Gastroesophageal sphincter (tissue), 4 donors: ENCODE measurements around the gene DENND5B. TPM values are rescaled to one million over a fixed set of nuclear protein-coding genes. Genes with fewer than 3 reads are reported as not detected.
"Not testable (repeated sequence)": the region's sequence is repeated elsewhere in the genome, so short reads cannot be mapped to it uniquely, and the experiment has no call there.

ENCODE experiments used
- ATAC-seq: fragments of 150-250 bp; one replicate; pipeline ENCODE4 v1.9.1; 2016; ENCODE audit warnings: mild to moderate bottlenecking, moderate library complexity
- H3K27ac ChIP-seq, 4 donors: fragments of 200-600 bp; sonication (generic) in 3 of 4; 1 replicate in 3 of 4; 2 replicates in 1 of 4; pipeline ENCODE4 v1.5.1; 2016 to 2019
- H3K27me3 ChIP-seq: fragments of 200-600 bp; sonication (generic); one replicate; pipeline ENCODE4 v1.5.1; 2019
- H3K36me3 ChIP-seq, 2 donors: fragments of 200-600 bp; sonication (generic); one replicate each; pipeline ENCODE4 v1.5.1; 2019; ENCODE audit warnings: control low read depth in 1 of 2
- H3K4me1 ChIP-seq, 3 donors: fragments of 200-600 bp; sonication (generic); 1 replicate in 2 of 3; 2 replicates in 1 of 3; pipeline ENCODE4 v1.5.1; 2016 to 2019; ENCODE audit warnings: control low read depth in 2 of 3
- H3K4me3 ChIP-seq, 2 donors: fragments of 200-600 bp; sonication (generic); one replicate each; pipeline ENCODE4 v1.5.1; 2019; ENCODE audit warnings: mild to moderate bottlenecking in 1 of 2, moderate library complexity in 1 of 2
- H3K9me3 ChIP-seq, 3 donors: fragments of 200-600 bp; sonication (generic); one replicate each; pipeline ENCODE4 v1.5.1; 2017 to 2019; ENCODE audit warnings: control low read depth in 2 of 3
- CTCF ChIP-seq, 4 experiments: fragments of 200-600 bp in 2 of 4; fragments of 450-650 bp in 2 of 4; sonication (generic) in 1 of 4; IDR thresholded peaks; one replicate each; pipeline ENCODE4 v1.5.1; 2017 to 2019; ENCODE audit warnings: antibody characterized with exemption in 4 of 4, mild to moderate bottlenecking in 2 of 4, moderate library complexity in 2 of 4
- EP300 ChIP-seq: sonication (generic); formaldehyde crosslinking; IDR thresholded peaks from one replicate; pipeline ENCODE4 v1.6.1; 2017; ENCODE audit warnings: antibody characterized with exemption, mild to moderate bottlenecking
- POLR2A ChIP-seq, 2 donors: fragments of 450-650 bp; IDR thresholded peaks; one replicate each; pipeline ENCODE4 v1.6.1; 2017; ENCODE audit warnings: antibody characterized with exemption in 2 of 2, mild to moderate bottlenecking in 2 of 2, moderate library complexity in 1 of 2
- POLR2AphosphoS5 ChIP-seq: sonication (generic); formaldehyde crosslinking; IDR thresholded peaks from one replicate; pipeline ENCODE4 v1.6.1; 2017; ENCODE audit warnings: antibody characterized with exemption
- WGBS, 2 donors: methylation state at CpG; one replicate each; pipeline ENCODE4 v1.1.5; 2018; ENCODE audit warnings: low coverage in 1 of 2; 5-methylcytosine and 5-hydroxymethylcytosine counted together
- total RNA-seq, 4 donors: library from RNA; depleted of rRNA; stranded (reverse); fragments of >200 nt; gene quantifications; one replicate each; pipeline ENCODE4 v1.1.0, GENCODE V29; 2016

Gene DENND5B
- total RNA-seq, 4 donors from 2014 or later, result 14.7 to 40.8 (median 17.7) TPM

GRCh38 chr12:31390991-31391390 lies 199.9 kb downstream of the DENND5B start:
- Histone ChIP-seq H3K36me3 (peaks cover 0 to 83% of the 10 kb centered on the region in 2 donors), H3K4me1 (no peaks in the 10 kb centered on the region), H3K27ac (no peak overlapping the region), H3K9me3 (no peaks in the 10 kb centered on the region), H3K4me3 (no peak overlapping the region), H3K27me3 (no peaks in the 10 kb centered on the region)
- WGBS, 2 donors, result 71 to 80% methylated on average over 2 of the region's 2 CpGs
- TF ChIP-seq POLR2AphosphoS5 (no peak), EP300 (no peak), CTCF (IDR thresholded peaks at IDR 0.05) (no peak), POLR2A (IDR thresholded peaks at IDR 0.05) (no peak)
- ATAC-seq, result no peak

DNA sequence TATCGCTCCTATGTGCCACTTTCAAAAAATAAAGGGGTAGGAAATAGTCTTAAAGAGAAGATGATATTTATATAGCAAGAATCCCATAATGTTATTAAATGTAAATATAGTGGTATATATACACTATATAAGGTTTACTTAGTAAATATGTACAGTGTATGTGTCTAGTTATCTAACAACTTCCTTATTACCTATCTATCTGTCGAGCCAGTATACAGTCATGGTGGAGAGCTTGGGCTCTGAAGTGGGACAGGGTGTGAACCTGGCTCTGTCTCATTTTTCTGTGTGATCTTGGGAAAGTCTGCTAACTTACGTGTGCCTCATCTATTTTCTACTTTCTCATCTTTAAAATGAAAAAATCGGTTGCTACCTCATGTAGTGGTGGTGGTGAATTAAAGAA lies 202.2 kb downstream of the DENND5B start:
- Histone ChIP-seq H3K4me3 (no peak overlapping the region), H3K27me3 (no peaks in the 10 kb centered on the region), H3K4me1 (no peaks in the 10 kb centered on the region), H3K9me3 (no peaks in the 10 kb centered on the region), H3K36me3 (peaks cover 0 to 87% of the 10 kb centered on the region in 2 donors), H3K27ac (no peak overlapping the region)
- 90 to 91% methylated on average over 4 of the region's 4 CpGs for WGBS, 2 donors
- no peak for TF ChIP-seq POLR2AphosphoS5
- no peak for TF ChIP-seq POLR2A (IDR thresholded peaks at IDR 0.05)
- no peak for ATAC-seq

DNA sequence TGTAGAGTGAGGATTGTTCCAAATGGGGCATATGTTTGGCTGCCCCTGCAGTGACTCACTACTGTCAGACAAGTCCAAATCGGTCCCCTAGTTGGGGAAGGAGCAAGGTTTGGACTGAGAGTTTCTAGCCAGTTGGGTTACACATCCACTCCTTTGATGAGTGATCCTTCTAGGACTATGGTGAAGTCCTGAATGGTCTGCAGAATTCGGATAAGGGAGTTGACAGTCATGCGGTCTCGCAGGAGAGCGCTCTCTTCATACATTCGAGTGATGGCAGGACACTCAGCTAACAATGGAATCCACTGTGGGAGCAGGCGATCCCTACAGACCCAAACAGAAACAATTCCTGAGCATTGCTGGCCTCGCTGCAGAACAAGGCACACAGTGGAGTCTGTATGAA lies 203.5 kb downstream of the DENND5B start:
- Histone ChIP-seq H3K27me3 (no peaks in the 10 kb centered on the region), H3K27ac (no peak overlapping the region), H3K4me1 (no peaks in the 10 kb centered on the region), H3K36me3 (peaks cover 0 to 75% of the 10 kb centered on the region in 2 donors), H3K4me3 (no peak overlapping the region), H3K9me3 (no peaks in the 10 kb centered on the region)
- TF ChIP-seq CTCF (IDR thresholded peaks at IDR 0.05), result no peak
- TF ChIP-seq POLR2AphosphoS5, result no peak
- TF ChIP-seq POLR2A (IDR thresholded peaks at IDR 0.05), result no peak
- TF ChIP-seq EP300, result no peak
- no peak for ATAC-seq
- WGBS, 2 donors, result 60 to 76% methylated on average over 2 to 7 of the region's 8 CpGs

DNA sequence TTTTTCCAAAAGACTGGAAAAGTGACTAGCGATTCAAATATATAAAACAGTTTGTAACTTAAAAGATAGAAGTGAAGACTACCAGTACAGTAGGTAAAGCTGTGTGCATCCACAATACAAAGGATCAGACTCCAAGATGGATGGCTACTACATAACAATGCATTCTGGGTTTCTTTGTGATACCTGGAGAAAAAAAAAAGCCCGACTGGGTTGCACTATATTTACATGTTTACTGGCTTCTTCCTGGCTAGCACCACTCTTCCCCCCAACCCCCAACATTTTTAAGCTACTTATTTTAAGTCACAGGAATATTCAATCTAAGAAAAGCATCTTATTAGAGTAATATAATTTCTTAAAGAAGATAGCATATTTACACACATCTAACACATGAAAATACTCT lies 203.9 kb downstream of the DENND5B start:
- H3K9me3 ChIP-seq, result no peaks in the 10 kb centered on the region
- H3K27me3 ChIP-seq, result no peaks in the 10 kb centered on the region
- H3K36me3 ChIP-seq, result peaks cover 0 to 71% of the 10 kb centered on the region in 2 donors
- no peak for ATAC-seq
- TF ChIP-seq CTCF (IDR thresholded peaks at IDR 0.05) (no peak), POLR2AphosphoS5 (no peak), EP300 (no peak), POLR2A (IDR thresholded peaks at IDR 0.05) (no peak)
- H3K4me3 ChIP-seq, result no peak overlapping the region
- H3K4me1 ChIP-seq, result no peaks in the 10 kb centered on the region
- no peak overlapping the region for H3K27ac ChIP-seq
- WGBS, 2 donors, result 39 to 44% methylated on average over 2 of the region's 2 CpGs

- no peak for TF ChIP-seq CTCF (IDR thresholded peaks at IDR 0.05)
- TF ChIP-seq POLR2AphosphoS5, result no peak
- no peak for TF ChIP-seq POLR2A (IDR thresholded peaks at IDR 0.05)
- TF ChIP-seq EP300, result no peak
- no peak for ATAC-seq
- 51 to 100% methylated on average over 1 to 2 of the region's 2 CpGs for WGBS, 2 donors
- no peak overlapping the region for H3K27ac ChIP-seq
- no peaks in the 10 kb centered on the region for H3K9me3 ChIP-seq
- H3K4me1 ChIP-seq, result no peaks in the 10 kb centered on the region
- no peak overlapping the region for H3K4me3 ChIP-seq
- no peaks in the 10 kb centered on the region for H3K27me3 ChIP-seq
- peaks cover 0 to 64% of the 10 kb centered on the region in 2 donors for H3K36me3 ChIP-seq
Measured at GRCh38 chr12:31386364-31386777, 204.6 kb downstream of the DENND5B start.

GRCh38 chr12:31377210-31377609 lies 213.7 kb downstream of the DENND5B start:
- ATAC-seq, H3K4me3 ChIP-seq, H3K27me3 ChIP-seq, H3K36me3 ChIP-seq, H3K9me3 ChIP-seq, H3K4me1 ChIP-seq, H3K27ac ChIP-seq: not testable (repeated sequence)
- WGBS, 2 donors, result 83 to 90% methylated on average over 6 to 8 of the region's 8 CpGs

GRCh38 chr12:31375422-31375821 lies 215.5 kb downstream of the DENND5B start:
- not testable (repeated sequence) for H3K36me3 ChIP-seq, H3K4me1 ChIP-seq, H3K27me3 ChIP-seq, H3K27ac ChIP-seq, H3K4me3 ChIP-seq, H3K9me3 ChIP-seq, ATAC-seq
- 77 to 88% methylated on average over 4 to 6 of the region's 6 CpGs for WGBS, 2 donors
